Effector memory CD4-positive, alpha-beta T cell (primary cell): Measurements from ENCODE around the gene ATP6V1A.
"Not testable (repeated sequence)": the region's sequence is repeated elsewhere in the genome, so short reads cannot be mapped to it uniquely, and the experiment has no call there.

ENCODE experiments used
- DNase-seq, 3 donors: peaks; one replicate each; pipeline ENCODE4 v3.0.0-alpha.2; 2020
- H3K27ac ChIP-seq: 2 replicates; pipeline ENCODE4 v1.7.0; 2013; ENCODE audit warnings: mild to moderate bottlenecking, low read length, moderate library complexity; ENCODE audit not compliant: insufficient read depth, poor library complexity, severe bottlenecking
- H3K27me3 ChIP-seq: replicated peaks from 2 replicates; pipeline ENCODE4 v1.7.0; 2013; ENCODE audit warnings: mild to moderate bottlenecking, low read length; ENCODE audit not compliant: insufficient read depth, control insufficient read depth, poor library complexity, severe bottlenecking
- H3K36me3 ChIP-seq: 2 replicates; pipeline ENCODE4 v1.7.0; 2013; ENCODE audit warnings: mild to moderate bottlenecking, low read length, moderate library complexity; ENCODE audit not compliant: control insufficient read depth, insufficient read depth
- H3K4me1 ChIP-seq: 2 replicates; pipeline ENCODE4 v1.7.0; 2013; ENCODE audit warnings: low read length, mild to moderate bottlenecking; ENCODE audit not compliant: control insufficient read depth, insufficient read depth, poor library complexity, severe bottlenecking
- H3K4me3 ChIP-seq: 2 replicates; pipeline ENCODE4 v1.7.0; 2013; ENCODE audit warnings: low read length, low read depth, mild to moderate bottlenecking; ENCODE audit not compliant: insufficient read depth, poor library complexity, severe bottlenecking
- H3K9me3 ChIP-seq: 2 replicates; pipeline ENCODE4 v1.7.0; 2013; ENCODE audit warnings: mild to moderate bottlenecking, low read length, moderate library complexity; ENCODE audit not compliant: control insufficient read depth

The ATP6V1A gene

GRCh38 chr3:113839551-113839950 is 92.7 kb downstream of the ATP6V1A start:
- H3K4me1 ChIP-seq, result no peaks in the 10 kb centered on the region
- DNase-seq, result no peak
- no peak overlapping the region for H3K4me3 ChIP-seq
- no peaks in the 10 kb centered on the region for H3K9me3 ChIP-seq
- no peaks in the 10 kb centered on the region for H3K36me3 ChIP-seq
- H3K27me3 ChIP-seq, result no peaks in the 10 kb centered on the region
- H3K27ac ChIP-seq, result no peak overlapping the region

DNA sequence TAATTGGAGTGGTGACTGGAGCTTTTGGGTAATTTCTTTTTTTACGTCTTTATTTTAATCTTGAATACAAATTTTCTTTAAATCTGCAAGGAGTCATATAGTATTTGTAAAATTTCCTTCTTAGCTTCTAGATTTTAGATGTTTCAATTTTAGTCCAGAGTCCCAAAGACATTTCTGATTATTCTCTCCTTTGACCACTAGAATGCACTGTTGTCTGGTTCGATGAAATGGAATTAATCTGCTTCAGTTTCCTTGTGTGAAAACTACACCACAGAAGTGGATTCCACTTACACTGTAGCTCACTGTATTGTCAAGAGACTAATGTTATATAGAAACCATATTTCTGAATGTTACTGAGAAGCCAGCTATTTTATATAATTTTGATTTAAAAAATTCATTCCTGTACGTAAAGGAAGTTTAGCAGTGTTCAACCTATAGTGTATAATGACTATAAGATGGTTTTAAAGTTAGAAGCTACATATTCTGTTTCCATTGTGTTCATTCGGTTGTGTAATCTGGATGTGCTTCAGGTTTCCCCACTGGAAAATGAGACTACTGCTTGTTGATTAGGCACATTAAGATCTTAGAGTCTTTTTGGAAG is 97.9 kb downstream of the ATP6V1A start:
- Histone ChIP-seq H3K36me3 (no peaks in the 10 kb centered on the region), H3K4me3 (no peak overlapping the region), H3K9me3 (no peaks in the 10 kb centered on the region), H3K27ac (no peak overlapping the region), H3K4me1 (no peaks in the 10 kb centered on the region), H3K27me3 (no peaks in the 10 kb centered on the region)
- DNase-seq, result no peak

DNA sequence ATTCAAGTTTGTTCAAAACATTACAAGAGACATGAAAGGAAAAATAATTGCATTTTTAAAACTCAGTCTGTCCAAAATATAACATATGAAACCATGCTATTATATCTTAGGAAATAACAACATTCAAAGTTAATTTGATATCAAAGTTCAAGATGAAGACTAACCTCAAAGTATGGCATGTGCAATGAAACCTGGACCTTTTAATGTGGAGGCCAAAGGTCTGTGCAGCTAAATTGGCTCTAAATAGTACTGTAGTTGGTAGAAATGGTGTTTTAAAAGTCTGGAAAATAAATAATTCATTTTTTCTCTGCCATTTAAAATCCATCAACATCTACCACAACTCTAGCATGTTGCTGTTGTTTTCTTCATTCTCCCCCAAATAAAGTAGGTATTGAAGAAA is 100.4 kb downstream of the ATP6V1A start:
- Histone ChIP-seq H3K4me1 (no peaks in the 10 kb centered on the region), H3K4me3 (no peak overlapping the region), H3K27ac (no peak overlapping the region), H3K27me3 (no peaks in the 10 kb centered on the region), H3K36me3 (no peaks in the 10 kb centered on the region), H3K9me3 (no peaks in the 10 kb centered on the region)
- DNase-seq, result no peak

DNA sequence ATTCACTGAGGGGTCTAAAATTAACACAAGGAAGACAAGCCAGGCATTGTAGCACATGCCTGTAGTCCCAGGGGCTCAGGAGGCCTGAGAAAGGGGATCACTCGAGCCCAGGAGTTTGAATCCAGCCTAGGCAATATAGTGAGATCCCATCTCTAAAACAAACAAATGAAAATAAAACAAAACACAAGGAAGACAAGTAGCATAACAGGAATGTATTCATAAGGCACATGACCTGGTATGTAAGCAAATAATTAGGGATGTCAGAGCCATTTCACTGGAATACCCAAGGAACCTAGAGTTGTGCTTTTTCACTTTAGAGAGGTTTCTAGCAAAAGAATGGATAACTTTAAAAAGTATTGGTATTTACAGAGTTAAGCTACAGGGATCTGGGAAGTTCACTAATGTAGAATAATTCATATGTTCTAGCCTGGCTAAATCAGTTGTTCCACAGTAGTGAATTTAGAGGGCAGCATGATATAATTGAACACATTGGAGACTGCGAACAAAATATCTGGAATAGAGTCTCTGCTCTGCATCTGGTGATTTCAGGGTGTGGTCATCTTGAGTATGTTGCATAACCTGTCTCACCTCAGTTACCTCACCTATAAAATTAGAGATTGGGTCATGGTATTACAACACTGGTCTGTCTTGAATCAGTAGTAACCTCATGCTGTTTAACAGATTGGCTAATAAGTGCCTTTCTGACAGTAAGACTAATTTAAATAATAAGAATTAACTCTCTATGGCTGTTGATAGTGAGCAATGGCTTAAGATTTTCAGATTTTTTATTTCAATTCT is 101.0 kb downstream of the ATP6V1A start:
- DNase-seq, result no peak
- H3K4me3 ChIP-seq, result no peak overlapping the region
- H3K4me1 ChIP-seq, result no peaks in the 10 kb centered on the region
- no peaks in the 10 kb centered on the region for H3K27me3 ChIP-seq
- no peak overlapping the region for H3K27ac ChIP-seq
- no peaks in the 10 kb centered on the region for H3K9me3 ChIP-seq
- no peaks in the 10 kb centered on the region for H3K36me3 ChIP-seq

- H3K27me3 ChIP-seq, DNase-seq, H3K36me3 ChIP-seq, H3K9me3 ChIP-seq, H3K4me1 ChIP-seq, H3K4me3 ChIP-seq, H3K27ac ChIP-seq: not testable (repeated sequence)
Observed at GRCh38 chr3:113849071-113849470, 102.2 kb downstream of the ATP6V1A start.

- not testable (repeated sequence) for H3K9me3 ChIP-seq, H3K4me3 ChIP-seq, H3K27me3 ChIP-seq, DNase-seq, H3K4me1 ChIP-seq, H3K27ac ChIP-seq, H3K36me3 ChIP-seq
Observed at GRCh38 chr3:113849841-113850240, 103.0 kb downstream of the ATP6V1A start.

GRCh38 chr3:113850391-113850790 is 103.6 kb downstream of the ATP6V1A start:
- H3K36me3 ChIP-seq, H3K27me3 ChIP-seq, DNase-seq, H3K4me1 ChIP-seq, H3K9me3 ChIP-seq, H3K27ac ChIP-seq, H3K4me3 ChIP-seq: not testable (repeated sequence)

- Histone ChIP-seq H3K4me1 (no peaks in the 10 kb centered on the region), H3K36me3 (no peaks in the 10 kb centered on the region), H3K4me3 (no peak overlapping the region), H3K9me3 (no peaks in the 10 kb centered on the region), H3K27me3 (no peaks in the 10 kb centered on the region), H3K27ac (no peak overlapping the region)
- DNase-seq, result no peak
Observed at GRCh38 chr3:113852506-113852905, 105.7 kb downstream of the ATP6V1A start.
